H1 (cell line): ENCODE results near the gene CCL25. TPM values are rescaled to one million over a fixed set of nuclear protein-coding genes. Genes with fewer than 3 reads are reported as not detected.

Experiments
- CTCF ChIA-PET: fragments of 300-600 bp; sonication (Branson Sonifier 250); formaldehyde crosslinking; loops from one replicate; lab custom pipeline; 2021; ENCODE audit not compliant: partially characterized antibody; lab: Charles Lee
- POLR2A ChIA-PET: fragments of 300-600 bp; sonication (Branson Sonifier 250); formaldehyde crosslinking; loops from one replicate; lab custom pipeline; 2021; ENCODE audit warnings: inconsistent platforms; ENCODE audit not compliant: partially characterized antibody; lab: Charles Lee
- DNase-seq, 2 experiments: peaks; one replicate each; pipeline versions ENCODE4 v3.0.0 to v3.0.0-alpha.2; 2010 to 2022; ENCODE audit warnings: low spot score in 2 of 2, low read depth in 1 of 2, mixed read lengths in 1 of 2
- FAIRE-seq: peaks from 2 replicates; lab custom pipeline; 2011; peaks lifted over from hg19 to GRCh38; lab: Jason Lieb, UNC
- H2AFZ ChIP-seq: 2 replicates; pipeline ENCODE4 v1.8.1; 2012; ENCODE audit warnings: low read length, inconsistent platforms
- H2AK5ac ChIP-seq: 2 replicates; pipeline ENCODE4 v1.6.1; 2013; ENCODE audit warnings: low read depth, low read length
- H2BK120ac ChIP-seq: replicated peaks from 2 replicates; pipeline ENCODE3; 2013; ENCODE audit warnings: low read depth, low read length, inconsistent platforms
- H2BK12ac ChIP-seq: 2 replicates; pipeline ENCODE4 v1.6.1; 2013; ENCODE audit warnings: low read depth, low read length
- H2BK15ac ChIP-seq: 2 replicates; pipeline ENCODE4 v1.6.1; 2013; ENCODE audit warnings: low read length
- H2BK20ac ChIP-seq: 2 replicates; pipeline ENCODE4 v1.6.1; 2013; ENCODE audit warnings: low read length
- H2BK5ac ChIP-seq: 2 replicates; pipeline ENCODE4 v1.6.1; 2013; ENCODE audit warnings: low read depth, low read length
- H3K14ac ChIP-seq: 2 replicates; pipeline ENCODE4 v1.6.1; 2013; ENCODE audit warnings: inconsistent platforms; ENCODE audit not compliant: insufficient read length
- H3K18ac ChIP-seq: 2 replicates; pipeline ENCODE4 v1.6.1; 2013; ENCODE audit warnings: low read length; ENCODE audit errors: extremely low read depth
- H3K23ac ChIP-seq: 2 replicates; pipeline ENCODE4 v1.6.1; 2013; ENCODE audit warnings: inconsistent platforms; ENCODE audit not compliant: insufficient read length
- H3K23me2 ChIP-seq: 2 replicates; pipeline ENCODE4 v1.6.1; 2013; ENCODE audit warnings: low read depth, low read length
- H3K27ac ChIP-seq: 2 replicates; pipeline ENCODE4 v1.6.1; 2011; ENCODE audit warnings: low read depth, low read length, inconsistent platforms
- H3K27me3 ChIP-seq, 4 experiments: replicated peaks in 1 of 4; 1 replicate in 1 of 4; 2 replicates in 3 of 4; pipeline versions ENCODE4 v1.6.1 to v1.8.1; 2011 to 2013; ENCODE audit warnings: low read length in 3 of 4, mild to moderate bottlenecking in 3 of 4, inconsistent platforms in 2 of 4, mixed read lengths in 2 of 4, moderate library complexity in 1 of 4; ENCODE audit not compliant: control insufficient read depth in 3 of 4, insufficient read depth in 3 of 4; ENCODE audit errors: extremely low read depth in 1 of 4
- H3K36me3 ChIP-seq, 4 experiments: 2 replicates each; pipeline versions ENCODE4 v1.6.1 to v1.8.1; 2011 to 2013; ENCODE audit warnings: mild to moderate bottlenecking in 4 of 4, low read length in 3 of 4, moderate library complexity in 2 of 4, control low read depth in 1 of 4, inconsistent platforms in 1 of 4; ENCODE audit not compliant: insufficient read depth in 4 of 4, control insufficient read depth in 2 of 4
- H3K4ac ChIP-seq: replicated peaks from 2 replicates; pipeline ENCODE3; 2013; ENCODE audit warnings: low read length, low read depth, mixed read lengths, inconsistent platforms; ENCODE audit not compliant: insufficient read length
- H3K4me1 ChIP-seq, 4 experiments: replicated peaks in 1 of 4; 1 replicate in 1 of 4; 2 replicates in 3 of 4; pipeline versions ENCODE4 v1.6.1 to v1.8.1; 2011 to 2013; ENCODE audit warnings: low read length in 3 of 4, inconsistent platforms in 2 of 4, mixed read lengths in 1 of 4; ENCODE audit not compliant: insufficient read depth in 4 of 4, control insufficient read depth in 3 of 4
- H3K4me2 ChIP-seq, 2 experiments: 2 replicates each; pipeline versions ENCODE4 v1.6.1 to v1.8.1; 2011 to 2013; ENCODE audit warnings: low read depth in 2 of 2, low read length in 2 of 2, control low read depth in 1 of 2, inconsistent platforms in 1 of 2, mild to moderate bottlenecking in 1 of 2; ENCODE audit not compliant: insufficient read depth in 1 of 2
- H3K4me3 ChIP-seq, 4 experiments: fragments of 200-600, 300-600 bp in 1 of 4; sonication (generic), shearing (Covaris generic), sonication (Bioruptor Twin) in 1 of 4; 2 replicates each; pipeline versions ENCODE4 v1.5.1 to v1.8.1; 2011 to 2016; ENCODE audit warnings: low read length in 4 of 4, low read depth in 3 of 4, control low read depth in 2 of 4, inconsistent platforms in 2 of 4, mild to moderate bottlenecking in 2 of 4, mixed read lengths in 1 of 4, moderate library complexity in 1 of 4; ENCODE audit not compliant: insufficient read depth in 2 of 4; ENCODE audit errors: extremely low read depth in 1 of 4
- H3K56ac ChIP-seq: replicated peaks from 2 replicates; pipeline ENCODE3; 2013; ENCODE audit warnings: low read depth, mild to moderate bottlenecking, mixed read lengths, low read length, inconsistent platforms; ENCODE audit not compliant: insufficient read length
- H3K79me1 ChIP-seq: 2 replicates; pipeline ENCODE4 v1.6.1; 2013; ENCODE audit warnings: low read depth, low read length, control low read depth
- H3K79me2 ChIP-seq, 2 experiments: 2 replicates each; pipeline versions ENCODE4 v1.6.1 to v1.8.1; 2012 to 2013; ENCODE audit warnings: low read length in 2 of 2, mild to moderate bottlenecking in 2 of 2, inconsistent platforms in 1 of 2; ENCODE audit not compliant: insufficient read depth in 2 of 2, control insufficient read depth in 1 of 2
- H3K9ac ChIP-seq, 4 experiments: replicated peaks in 1 of 4; 1 replicate in 1 of 4; 2 replicates in 3 of 4; pipeline versions ENCODE4 v1.6.1 to v1.8.1; 2011 to 2013; ENCODE audit warnings: low read depth in 3 of 4, low read length in 3 of 4, control low read depth in 2 of 4, mild to moderate bottlenecking in 2 of 4, moderate library complexity in 2 of 4, inconsistent platforms in 1 of 4; ENCODE audit errors: extremely low read depth in 1 of 4
- H3K9me3 ChIP-seq, 2 experiments: 2 replicates each; pipeline versions ENCODE4 v1.6.1 to v1.8.1; 2012 to 2013; ENCODE audit warnings: mild to moderate bottlenecking in 2 of 2, moderate library complexity in 2 of 2, control low read depth in 1 of 2, inconsistent platforms in 1 of 2, low read depth in 1 of 2, low read length in 1 of 2, mixed read lengths in 1 of 2; ENCODE audit not compliant: insufficient read depth in 2 of 2
- H4K20me1 ChIP-seq, 2 experiments: replicated peaks in 1 of 2; 2 replicates each; pipeline versions ENCODE3 to v1.8.1; 2011 to 2013; ENCODE audit warnings: inconsistent platforms in 2 of 2, low read length in 2 of 2, mild to moderate bottlenecking in 1 of 2; ENCODE audit not compliant: insufficient read depth in 2 of 2, control insufficient read depth in 1 of 2
- H4K5ac ChIP-seq: 2 replicates; pipeline ENCODE4 v1.6.1; 2013; ENCODE audit warnings: low read length, low read depth, mixed read lengths, inconsistent platforms; ENCODE audit not compliant: insufficient read length
- H4K8ac ChIP-seq: 2 replicates; pipeline ENCODE4 v1.8.0; 2013; ENCODE audit warnings: mild to moderate bottlenecking, moderate library complexity, low read length, inconsistent platforms; ENCODE audit not compliant: insufficient read depth; ENCODE audit errors: extremely low read depth
- H4K91ac ChIP-seq: replicated peaks from 2 replicates; pipeline ENCODE3; 2013; ENCODE audit warnings: low read length, mixed read lengths, inconsistent platforms; ENCODE audit not compliant: insufficient read length
- ASH2L ChIP-seq: fragments of 200-600, 300-600 bp; sonication (generic); IDR thresholded peaks from one replicate; pipeline ENCODE4 v1.7.1; 2017; ENCODE audit warnings: low read length
- BRCA1 ChIP-seq: IDR thresholded peaks from 2 replicates; pipeline ENCODE4 v1.6.1; 2012; ENCODE audit warnings: low read depth, low read length, improper control_type of control experiment
- CBX8 ChIP-seq: fragments of 300-800, 300-1000 bp; sonication (generic); IDR thresholded peaks from 2 replicates; pipeline ENCODE4 v1.7.1; 2016; ENCODE audit warnings: low read depth, low read length, borderline replicate concordance
- CTCF ChIP-seq, 3 experiments: IDR thresholded peaks; 1 replicate in 2 of 3; 2 replicates in 1 of 3; pipeline versions ENCODE4 v1.5.1 to v1.6.1; 2011; ENCODE audit warnings: low read length in 3 of 3, mild to moderate bottlenecking in 3 of 3, inconsistent platforms in 2 of 3, low read depth in 1 of 3, moderate library complexity in 1 of 3; ENCODE audit not compliant: insufficient read depth in 1 of 3; ENCODE audit errors: control extremely low read depth in 1 of 3
- JUND ChIP-seq: IDR thresholded peaks from 2 replicates; pipeline ENCODE4 v1.6.1; 2011; ENCODE audit warnings: mild to moderate bottlenecking, improper control_type of control experiment, low read length
- TEAD4 ChIP-seq: IDR thresholded peaks from 2 replicates; pipeline ENCODE4 v1.6.1; 2012; ENCODE audit warnings: low read depth, low read length, inconsistent platforms, mixed read lengths
- USF2 ChIP-seq: IDR thresholded peaks from 2 replicates; pipeline ENCODE4 v1.6.1; 2011; ENCODE audit warnings: low read length, improper control_type of control experiment
- WGBS, 2 experiments: shearing (Covaris generic) in 1 of 2; methylation state at CpG; one replicate each; pipeline versions ENCODE4 v1.1.6 to v1.1.7; 2013 to 2015; ENCODE audit warnings: low lambda C conversion rate in 2 of 2, mixed read lengths in 2 of 2, inconsistent platforms in 1 of 2, low coverage in 1 of 2, missing lambda C conversion rate in 1 of 2; ENCODE audit not compliant: insufficient replicate concordance in 2 of 2, insufficient coverage in 1 of 2, insufficient read length in 1 of 2; ENCODE audit errors: extremely low coverage in 1 of 2, missing lambda C conversion rate in 1 of 2; 5-methylcytosine and 5-hydroxymethylcytosine counted together
- polyA plus RNA-seq, 7 experiments: library from polyadenylated mRNA; depleted of rRNA in 3 of 7; stranded (reverse) in 5 of 7; unstranded in 2 of 7; fragments of >200 nt in 5 of 7; fragments of 200-250 nt in 2 of 7; gene quantifications; 1 replicate in 5 of 7; 2 replicates in 1 of 7; 4 replicates in 1 of 7; pipeline versions ENCODE4 v1.2.1 to v1.2.3, GENCODE V29; 2011 to 2013; ENCODE audit warnings: missing spikeins in 2 of 7, mixed read lengths in 2 of 7
- total RNA-seq: library from RNA; stranded (reverse); fragmentation: NEBNext Ultra II Directional; extraction: Animal tissue kit (Norgen Biotek cat#: 25700); gene quantifications from 2 replicates; pipeline ENCODE4 v1.2.1, GENCODE V29; 2021

The CCL25 gene
- total and polyA plus RNA-seq, 2 of the 8 experiments (the other 6 are each of a cell fraction or from before 2014, with no cell fraction given) = 0.59 TPM; not detected in 1

GRCh38 chr19:8038815-8039214 lies 13.7 kb upstream of the CCL25 start:
- Histone ChIP-seq H3K4ac (no peak overlapping the region), H3K18ac (no peak overlapping the region), H3K27ac (no peak overlapping the region), H4K5ac (no peak overlapping the region), H3K36me3 (no peaks in the 10 kb centered on the region), H2AK5ac (no peak overlapping the region), H3K23ac (no peak overlapping the region), H4K91ac (no peak overlapping the region), H3K4me2 (no peak overlapping the region), H3K9ac (no peak overlapping the region), H3K56ac (no peak overlapping the region), H3K23me2 (no peaks in the 10 kb centered on the region), H2BK20ac (no peak overlapping the region), H2BK12ac (no peak overlapping the region), H2BK5ac (no peak overlapping the region), H3K27me3 (no peaks in the 10 kb centered on the region; a peak in 1 of 7 replicates), H3K14ac (no peak overlapping the region), H2AFZ (no peak overlapping the region), H4K20me1 (no peaks in the 10 kb centered on the region), H3K79me2 (no peaks in the 10 kb centered on the region), H2BK15ac (no peak overlapping the region), H3K79me1 (no peaks in the 10 kb centered on the region), H3K4me1 (peaks cover 0 to 6% (median 3%) of the 10 kb centered on the region in 4 experiments; a peak in 3 of 7 replicates), H3K4me3 (no peak overlapping the region), H2BK120ac (no peak overlapping the region), H4K8ac (no peak overlapping the region), H3K9me3 (no peaks in the 10 kb centered on the region)
- POLR2A ChIA-PET = interaction anchor here (1.0 to 1.5 kb wide), 2 partner anchors 11 to 22 kb away, joined by 3 to 6 read pairs; no protein-coding TSS in a partner anchor
- CTCF ChIA-PET = no interaction called here
- WGBS, 2 experiments = 93% methylated on average over 4 of the region's 6 CpGs; no CpG with 5 or more reads in 1 of the 2 experiments
- TF ChIP-seq BRCA1 (no peak), CBX8 (no peak), TEAD4 (no peak), ASH2L (no peak), CTCF (IDR thresholded peaks at IDR 0.05; ENCODE audit: control extremely low read depth in 1 of 3, insufficient read depth in 1 of 3, low read depth in 1 of 3, low read length in 3 of 3) (no peak), USF2 (no peak), JUND (no peak)
- no peak for DNase-seq
- no peak for FAIRE-seq
